Measurements from ENCODE around the gene MPST.
A peak's percentile ranks its signal among the peaks of the same experiment; 100 is the strongest.

Gene MPST

DNA sequence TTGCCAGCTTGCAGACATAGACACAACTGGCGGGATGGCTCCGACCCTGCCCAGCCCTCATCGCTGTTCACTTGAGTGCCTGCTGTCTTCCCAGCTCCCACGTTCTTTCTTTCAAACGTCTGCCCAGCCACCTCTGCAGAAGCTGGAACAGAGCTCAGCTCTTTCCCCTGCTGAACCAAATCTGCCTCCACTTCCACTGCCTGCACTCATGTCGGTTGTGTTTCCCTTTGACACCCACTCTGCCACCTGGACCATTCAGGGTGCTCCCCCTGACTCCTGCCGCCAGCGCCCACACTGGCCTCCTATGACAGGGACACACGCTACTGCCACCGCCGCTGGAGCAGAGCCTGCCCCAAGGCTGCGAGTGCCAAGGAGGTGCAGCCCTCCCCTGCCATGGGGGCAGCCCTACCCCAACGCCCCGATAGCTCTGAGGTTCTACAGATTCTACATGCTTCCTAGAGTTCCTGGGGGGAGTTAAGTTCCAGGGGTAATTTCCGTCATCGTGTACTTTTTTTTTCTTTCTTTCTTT lies 38.2 kb upstream of the MPST start (continued):
- TF ChIP-seq, protein P1, sequence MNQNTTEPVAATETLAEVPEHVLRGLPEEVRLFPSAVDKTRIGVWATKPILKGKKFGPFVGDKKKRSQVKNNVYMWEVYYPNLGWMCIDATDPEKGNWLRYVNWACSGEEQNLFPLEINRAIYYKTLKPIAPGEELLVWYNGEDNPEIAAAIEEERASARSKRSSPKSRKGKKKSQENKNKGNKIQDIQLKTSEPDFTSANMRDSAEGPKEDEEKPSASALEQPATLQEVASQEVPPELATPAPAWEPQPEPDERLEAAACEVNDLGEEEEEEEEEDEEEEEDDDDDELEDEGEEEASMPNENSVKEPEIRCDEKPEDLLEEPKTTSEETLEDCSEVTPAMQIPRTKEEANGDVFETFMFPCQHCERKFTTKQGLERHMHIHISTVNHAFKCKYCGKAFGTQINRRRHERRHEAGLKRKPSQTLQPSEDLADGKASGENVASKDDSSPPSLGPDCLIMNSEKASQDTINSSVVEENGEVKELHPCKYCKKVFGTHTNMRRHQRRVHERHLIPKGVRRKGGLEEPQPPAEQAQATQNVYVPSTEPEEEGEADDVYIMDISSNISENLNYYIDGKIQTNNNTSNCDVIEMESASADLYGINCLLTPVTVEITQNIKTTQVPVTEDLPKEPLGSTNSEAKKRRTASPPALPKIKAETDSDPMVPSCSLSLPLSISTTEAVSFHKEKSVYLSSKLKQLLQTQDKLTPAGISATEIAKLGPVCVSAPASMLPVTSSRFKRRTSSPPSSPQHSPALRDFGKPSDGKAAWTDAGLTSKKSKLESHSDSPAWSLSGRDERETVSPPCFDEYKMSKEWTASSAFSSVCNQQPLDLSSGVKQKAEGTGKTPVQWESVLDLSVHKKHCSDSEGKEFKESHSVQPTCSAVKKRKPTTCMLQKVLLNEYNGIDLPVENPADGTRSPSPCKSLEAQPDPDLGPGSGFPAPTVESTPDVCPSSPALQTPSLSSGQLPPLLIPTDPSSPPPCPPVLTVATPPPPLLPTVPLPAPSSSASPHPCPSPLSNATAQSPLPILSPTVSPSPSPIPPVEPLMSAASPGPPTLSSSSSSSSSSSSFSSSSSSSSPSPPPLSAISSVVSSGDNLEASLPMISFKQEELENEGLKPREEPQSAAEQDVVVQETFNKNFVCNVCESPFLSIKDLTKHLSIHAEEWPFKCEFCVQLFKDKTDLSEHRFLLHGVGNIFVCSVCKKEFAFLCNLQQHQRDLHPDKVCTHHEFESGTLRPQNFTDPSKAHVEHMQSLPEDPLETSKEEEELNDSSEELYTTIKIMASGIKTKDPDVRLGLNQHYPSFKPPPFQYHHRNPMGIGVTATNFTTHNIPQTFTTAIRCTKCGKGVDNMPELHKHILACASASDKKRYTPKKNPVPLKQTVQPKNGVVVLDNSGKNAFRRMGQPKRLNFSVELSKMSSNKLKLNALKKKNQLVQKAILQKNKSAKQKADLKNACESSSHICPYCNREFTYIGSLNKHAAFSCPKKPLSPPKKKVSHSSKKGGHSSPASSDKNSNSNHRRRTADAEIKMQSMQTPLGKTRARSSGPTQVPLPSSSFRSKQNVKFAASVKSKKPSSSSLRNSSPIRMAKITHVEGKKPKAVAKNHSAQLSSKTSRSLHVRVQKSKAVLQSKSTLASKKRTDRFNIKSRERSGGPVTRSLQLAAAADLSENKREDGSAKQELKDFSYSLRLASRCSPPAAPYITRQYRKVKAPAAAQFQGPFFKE (tag by site-specific recombination; IDR thresholded peaks at IDR 0.05; ENCODE audit: borderline replicate concordance): no peak
- TF ChIP-seq EGR2 (tag by site-specific recombination; IDR thresholded peaks at IDR 0.05; ENCODE audit: low read depth): peak; percentile 69
- no peak for TF ChIP-seq KLF7 (tag by site-specific recombination; IDR thresholded peaks at IDR 0.05; ENCODE audit: borderline replicate concordance)

DNA sequence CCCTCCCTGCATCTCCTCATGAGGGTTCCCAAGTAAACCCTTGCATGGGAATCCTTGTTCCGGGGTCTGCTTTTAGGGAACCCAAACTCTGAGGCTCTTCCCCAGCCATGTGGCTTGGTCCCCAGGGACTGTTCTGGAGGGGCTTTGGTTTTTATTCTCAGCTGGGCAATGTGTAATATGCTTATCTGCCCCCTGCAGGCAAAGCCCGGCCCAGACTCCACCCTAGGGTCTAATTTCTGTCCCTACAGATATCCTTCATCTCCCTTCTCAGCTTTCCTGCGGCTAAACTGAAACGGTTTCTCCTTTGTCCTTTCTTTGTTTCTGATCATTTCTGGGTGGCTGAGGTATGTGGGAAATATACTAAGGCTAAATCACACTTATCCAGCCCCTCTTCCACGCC lies 37.4 kb upstream of the MPST start:
- ChIA-PET POLR2A (no interaction called here), CTCF (interaction anchor here (0.6 to 10.3 kb wide), 6 partner anchors 16 to 227 kb away, joined by 3 to 104 read pairs (median 3); no protein-coding TSS in a partner anchor)
- TF ChIP-seq ZNF510 (tag by site-specific recombination; IDR thresholded peaks at IDR 0.05; ENCODE audit: insufficient replicate concordance): no peak
- TF ChIP-seq ZNF324 (tag by site-specific recombination; IDR thresholded peaks at IDR 0.05): no peak
- no peak for TF ChIP-seq ZNF350 (tag by site-specific recombination; IDR thresholded peaks at IDR 0.05)
- TF ChIP-seq ZNF514 (tag by site-specific recombination; IDR thresholded peaks at IDR 0.05): no peak
- TF ChIP-seq, protein P2, sequence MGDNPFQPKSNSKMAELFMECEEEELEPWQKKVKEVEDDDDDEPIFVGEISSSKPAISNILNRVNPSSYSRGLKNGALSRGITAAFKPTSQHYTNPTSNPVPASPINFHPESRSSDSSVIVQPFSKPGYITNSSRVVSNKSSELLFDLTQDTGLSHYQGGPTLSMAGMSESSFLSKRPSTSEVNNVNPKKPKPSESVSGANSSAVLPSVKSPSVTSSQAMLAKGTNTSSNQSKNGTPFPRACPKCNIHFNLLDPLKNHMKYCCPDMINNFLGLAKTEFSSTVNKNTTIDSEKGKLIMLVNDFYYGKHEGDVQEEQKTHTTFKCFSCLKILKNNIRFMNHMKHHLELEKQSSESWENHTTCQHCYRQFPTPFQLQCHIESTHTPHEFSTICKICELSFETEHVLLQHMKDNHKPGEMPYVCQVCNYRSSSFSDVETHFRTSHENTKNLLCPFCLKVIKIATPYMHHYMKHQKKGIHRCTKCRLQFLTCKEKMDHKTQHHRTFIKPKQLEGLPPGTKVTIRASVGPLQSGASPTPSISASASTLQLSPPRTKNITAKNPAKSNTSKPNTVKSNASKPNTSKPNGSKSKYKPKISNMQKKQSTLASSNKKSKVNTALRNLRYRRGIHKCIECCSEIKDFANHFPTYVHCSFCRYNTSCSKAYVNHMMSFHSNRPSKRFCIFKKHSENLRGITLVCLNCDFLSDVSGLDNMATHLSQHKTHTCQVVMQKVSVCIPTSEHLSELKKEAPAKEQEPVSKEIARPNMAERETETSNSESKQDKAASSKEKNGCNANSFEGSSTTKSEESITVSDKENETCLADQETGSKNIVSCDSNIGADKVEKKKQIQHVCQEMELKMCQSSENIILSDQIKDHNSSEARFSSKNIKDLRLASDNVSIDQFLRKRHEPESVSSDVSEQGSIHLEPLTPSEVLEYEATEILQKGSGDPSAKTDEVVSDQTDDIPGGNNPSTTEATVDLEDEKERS (tag by site-specific recombination; IDR thresholded peaks at IDR 0.05): no peak
- TF ChIP-seq ZNF664 (tag by site-specific recombination; IDR thresholded peaks at IDR 0.05): no peak
- TF ChIP-seq, protein P3, sequence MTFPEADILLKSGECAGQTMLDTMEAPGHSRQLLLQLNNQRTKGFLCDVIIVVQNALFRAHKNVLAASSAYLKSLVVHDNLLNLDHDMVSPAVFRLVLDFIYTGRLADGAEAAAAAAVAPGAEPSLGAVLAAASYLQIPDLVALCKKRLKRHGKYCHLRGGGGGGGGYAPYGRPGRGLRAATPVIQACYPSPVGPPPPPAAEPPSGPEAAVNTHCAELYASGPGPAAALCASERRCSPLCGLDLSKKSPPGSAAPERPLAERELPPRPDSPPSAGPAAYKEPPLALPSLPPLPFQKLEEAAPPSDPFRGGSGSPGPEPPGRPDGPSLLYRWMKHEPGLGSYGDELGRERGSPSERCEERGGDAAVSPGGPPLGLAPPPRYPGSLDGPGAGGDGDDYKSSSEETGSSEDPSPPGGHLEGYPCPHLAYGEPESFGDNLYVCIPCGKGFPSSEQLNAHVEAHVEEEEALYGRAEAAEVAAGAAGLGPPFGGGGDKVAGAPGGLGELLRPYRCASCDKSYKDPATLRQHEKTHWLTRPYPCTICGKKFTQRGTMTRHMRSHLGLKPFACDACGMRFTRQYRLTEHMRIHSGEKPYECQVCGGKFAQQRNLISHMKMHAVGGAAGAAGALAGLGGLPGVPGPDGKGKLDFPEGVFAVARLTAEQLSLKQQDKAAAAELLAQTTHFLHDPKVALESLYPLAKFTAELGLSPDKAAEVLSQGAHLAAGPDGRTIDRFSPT (tag by site-specific recombination; IDR thresholded peaks at IDR 0.05): no peak
- no peaks in the 10 kb centered on the region for H3K36me3 ChIP-seq (ENCODE audit: control insufficient read depth in 2 of 2, insufficient read depth in 1 of 2, low read length in 2 of 2)
- H3K4me1 ChIP-seq (ENCODE audit: control insufficient read depth, insufficient read depth, low read length): no peaks in the 10 kb centered on the region
- no peak overlapping the region for H3K27ac ChIP-seq (ENCODE audit: extremely low read depth, low read depth, low read length)
- no peak overlapping the region for H3K4me3 ChIP-seq (ENCODE audit: low read depth, low read length)
- no peaks in the 10 kb centered on the region for H3K9me3 ChIP-seq (ENCODE audit: control insufficient read depth, insufficient read depth, low read depth, low read length)
